HG02943 (cell line): ENCODE data around the gene PKDCC.

ENCODE experiments used
- ATAC-seq: cut with Tn5 transposase; IDR thresholded peaks from one replicate; pipeline ENCODE4 v1.9.1; 2021; ENCODE audit warnings: mild to moderate bottlenecking, low read depth, moderate library complexity; ENCODE audit not compliant: unreplicated experiment

The PKDCC gene

GRCh38 chr2:42102024-42102590, 54.3 kb downstream of the PKDCC start:
- ATAC-seq = peak; percentile 58

- peak; percentile 5 for ATAC-seq
Measured at GRCh38 chr2:42102591-42103450, 55.0 kb downstream of the PKDCC start.

- no peak for ATAC-seq
Measured at GRCh38 chr2:42103829-42104228, 56.0 kb downstream of the PKDCC start.

- ATAC-seq = no peak
Measured at GRCh38 chr2:42104621-42105020, 56.8 kb downstream of the PKDCC start.

- ATAC-seq = no peak
Measured at GRCh38 chr2:42105330-42106256, 57.8 kb downstream of the PKDCC start.

GRCh38 chr2:42106257-42106816, 58.5 kb downstream of the PKDCC start:
- no peak for ATAC-seq

- no peak for ATAC-seq
Measured at GRCh38 chr2:42107249-42108042, 59.6 kb downstream of the PKDCC start.
